Hindlimb muscle (tissue), 1 donor: ENCODE measurements around the gene MBNL2. TPM values are rescaled to one million over a fixed set of nuclear protein-coding genes. Genes with fewer than 3 reads are reported as not detected.
"Not testable (repeated sequence)": the region's sequence is repeated elsewhere in the genome, so short reads cannot be mapped to it uniquely, and the experiment has no call there.

Experiments
- DNase-seq: peaks from one replicate; pipeline ENCODE4 v3.0.0-alpha.2; 2013
- polyA plus RNA-seq: library from polyadenylated mRNA; unstranded; fragments of 120-200 nt; gene quantifications from one replicate; pipeline ENCODE4 v1.2.1, GENCODE V29; 2013; ENCODE audit not compliant: insufficient read length

The MBNL2 gene
- polyA plus RNA-seq, 1 donor = 26.7 TPM

DNA sequence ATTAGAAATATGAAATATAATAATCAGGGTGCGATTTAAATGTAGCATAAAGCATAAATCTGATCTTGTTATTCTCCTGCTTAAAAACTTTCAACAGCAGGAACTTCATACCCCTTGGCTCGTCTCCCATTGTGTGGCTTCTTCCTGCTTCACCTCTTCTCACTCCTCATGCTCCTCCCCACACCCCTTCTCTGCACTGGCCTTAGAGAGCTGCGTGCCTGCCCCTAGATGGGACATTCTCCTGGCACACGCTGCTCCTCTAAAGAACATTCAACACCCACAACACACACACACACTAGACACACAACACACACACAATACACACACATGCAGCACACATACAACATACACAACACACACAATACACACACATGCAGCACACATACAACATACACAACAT lies 107.2 kb downstream of the MBNL2 start:
- DNase-seq = no peak

DNA sequence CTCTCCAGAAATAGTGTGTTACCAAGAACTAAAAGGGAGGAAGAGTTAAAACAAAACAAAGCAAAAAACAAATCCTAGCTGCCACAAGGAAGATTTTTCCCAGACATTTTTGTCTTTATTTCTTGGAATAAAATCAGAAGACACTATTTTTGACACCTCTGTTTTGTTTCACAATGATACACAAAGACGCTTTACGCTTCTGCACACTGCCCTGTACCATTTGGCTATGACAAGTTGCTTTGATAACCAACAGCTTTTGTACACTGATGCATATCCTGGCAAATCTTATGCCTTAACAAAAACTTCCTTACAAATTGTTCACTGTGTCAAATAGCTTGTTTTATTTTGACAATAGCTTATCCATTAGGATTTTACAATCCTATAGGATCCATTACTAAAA lies 108.3 kb downstream of the MBNL2 start:
- DNase-seq = no peak

DNA sequence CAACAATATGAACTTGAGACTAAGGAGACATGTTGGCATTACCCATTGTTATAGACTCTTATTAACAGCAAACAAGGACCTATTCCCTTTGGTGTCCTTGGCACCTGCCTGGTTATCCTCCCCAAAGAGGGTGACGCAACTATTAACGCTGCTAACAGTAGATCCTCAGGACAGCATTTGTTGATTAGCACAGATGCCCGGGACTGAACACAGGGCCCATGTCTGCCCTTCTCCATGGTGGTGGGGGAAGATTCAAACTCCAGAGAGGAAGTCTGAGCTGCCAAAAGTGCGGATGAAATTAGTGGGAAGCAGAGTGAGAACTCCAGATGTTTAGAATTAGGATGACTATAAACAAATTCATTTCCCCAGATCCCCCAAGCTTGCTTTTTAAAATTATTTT lies 110.6 kb downstream of the MBNL2 start:
- DNase-seq = no peak

DNA sequence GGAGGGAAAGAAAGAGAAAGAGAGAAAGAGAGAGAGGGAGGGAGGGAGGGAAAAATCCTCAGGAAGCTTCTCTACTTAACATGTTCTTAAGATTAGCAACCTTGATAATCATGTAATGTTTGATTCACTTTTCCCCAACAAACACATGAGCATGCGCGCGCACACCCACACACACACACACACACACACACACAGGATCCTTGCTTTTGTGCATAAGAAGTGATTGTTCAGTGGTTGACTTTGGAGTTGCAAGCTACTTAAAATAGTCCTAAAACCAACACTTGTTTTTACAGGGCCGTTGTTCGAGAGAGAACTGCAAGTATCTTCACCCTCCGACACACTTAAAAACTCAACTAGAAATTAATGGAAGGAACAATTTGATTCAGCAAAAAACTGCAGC lies 111.8 kb downstream of the MBNL2 start:
- no peak for DNase-seq

DNA sequence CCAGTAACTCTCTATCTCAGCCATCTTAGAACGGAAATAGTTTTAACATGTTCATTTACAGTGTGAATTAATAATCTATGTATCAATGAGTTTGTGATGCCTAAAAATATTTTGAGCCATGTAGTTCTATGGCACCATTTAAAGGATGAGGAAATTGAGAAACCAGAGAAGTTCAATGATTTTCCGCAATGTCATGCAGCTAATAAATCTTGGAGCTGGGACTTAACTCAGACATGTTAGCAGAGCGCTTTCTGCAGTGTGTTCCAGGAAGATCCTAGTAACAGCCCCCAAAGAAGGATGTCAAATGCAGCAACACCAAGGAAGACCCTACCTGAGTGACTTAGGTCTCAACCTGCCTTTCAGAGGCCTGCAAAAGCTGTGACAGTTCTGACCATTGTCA lies 112.6 kb downstream of the MBNL2 start:
- DNase-seq = no peak

DNA sequence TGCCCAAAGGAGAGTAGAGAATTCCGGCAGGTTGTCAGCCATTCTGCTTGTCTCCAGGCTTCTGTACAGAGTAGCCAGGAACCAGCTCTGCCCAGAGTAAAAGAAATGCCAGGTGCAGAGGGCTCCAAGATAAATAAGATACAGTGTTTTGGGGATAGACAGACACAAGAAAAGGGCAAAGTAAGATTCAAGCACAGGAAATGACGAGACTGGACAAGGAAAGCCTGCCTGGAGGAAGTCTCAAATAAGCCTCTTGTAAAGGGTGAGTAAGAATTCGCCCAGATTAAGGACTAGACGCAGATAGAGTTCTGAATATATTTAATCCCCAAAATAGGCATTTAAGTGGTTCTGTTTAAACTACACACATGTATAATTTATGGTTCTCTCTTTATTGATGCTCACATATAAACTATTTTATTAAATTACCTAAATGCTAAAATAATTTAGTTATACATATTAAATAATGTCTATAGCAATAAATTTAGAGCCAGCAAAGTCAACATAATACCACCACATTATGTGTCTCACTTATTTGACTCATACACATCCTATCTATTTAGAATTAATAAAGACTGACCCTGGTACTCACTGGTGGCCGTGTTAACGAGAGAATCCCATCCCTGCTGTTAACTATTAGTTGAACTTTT lies 113.5 kb downstream of the MBNL2 start:
- no peak for DNase-seq

DNA sequence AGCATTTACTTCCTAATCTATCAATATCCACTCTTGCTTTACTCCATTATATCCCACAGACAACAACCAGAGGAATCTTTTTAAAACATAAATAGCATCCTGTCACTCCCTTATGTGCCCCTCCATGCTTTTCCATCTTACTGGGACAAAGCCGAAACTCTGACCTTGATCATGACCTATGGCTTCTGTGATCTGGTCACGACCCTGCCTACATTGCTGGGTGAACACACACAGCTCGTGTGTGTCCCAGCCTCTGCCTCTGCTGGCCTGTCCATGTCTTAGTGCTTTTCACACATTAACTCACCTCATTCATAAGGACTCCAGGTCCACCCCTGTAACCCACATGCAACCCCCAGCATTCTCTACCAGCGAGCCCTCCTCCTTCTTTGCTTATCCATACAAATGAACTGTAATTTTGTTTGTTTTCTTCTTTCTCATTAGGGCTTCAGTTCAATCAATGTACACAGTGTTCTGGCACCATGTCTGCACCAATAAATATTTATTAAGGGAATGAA lies 115.9 kb downstream of the MBNL2 start:
- no peak for DNase-seq

DNA sequence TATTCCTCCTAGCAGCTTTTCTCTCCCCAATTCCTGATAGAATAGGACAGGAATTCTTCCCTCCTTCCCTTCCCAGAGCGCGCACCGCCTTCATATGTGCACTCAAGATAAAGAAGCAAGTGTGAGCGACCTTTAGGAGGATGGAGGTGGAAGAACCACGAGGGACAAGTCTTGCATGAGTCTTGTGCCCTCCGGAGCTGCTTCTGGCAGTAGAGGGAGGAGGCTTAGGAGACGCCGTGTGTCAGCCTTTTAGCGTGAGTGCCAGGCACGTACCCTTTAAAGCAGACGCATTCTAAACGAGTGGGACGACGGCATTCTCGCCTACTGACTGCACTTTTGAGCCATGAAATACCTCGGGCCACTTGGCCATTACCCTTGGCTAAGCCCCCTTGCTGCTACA lies 116.4 kb downstream of the MBNL2 start:
- no peak for DNase-seq

DNA sequence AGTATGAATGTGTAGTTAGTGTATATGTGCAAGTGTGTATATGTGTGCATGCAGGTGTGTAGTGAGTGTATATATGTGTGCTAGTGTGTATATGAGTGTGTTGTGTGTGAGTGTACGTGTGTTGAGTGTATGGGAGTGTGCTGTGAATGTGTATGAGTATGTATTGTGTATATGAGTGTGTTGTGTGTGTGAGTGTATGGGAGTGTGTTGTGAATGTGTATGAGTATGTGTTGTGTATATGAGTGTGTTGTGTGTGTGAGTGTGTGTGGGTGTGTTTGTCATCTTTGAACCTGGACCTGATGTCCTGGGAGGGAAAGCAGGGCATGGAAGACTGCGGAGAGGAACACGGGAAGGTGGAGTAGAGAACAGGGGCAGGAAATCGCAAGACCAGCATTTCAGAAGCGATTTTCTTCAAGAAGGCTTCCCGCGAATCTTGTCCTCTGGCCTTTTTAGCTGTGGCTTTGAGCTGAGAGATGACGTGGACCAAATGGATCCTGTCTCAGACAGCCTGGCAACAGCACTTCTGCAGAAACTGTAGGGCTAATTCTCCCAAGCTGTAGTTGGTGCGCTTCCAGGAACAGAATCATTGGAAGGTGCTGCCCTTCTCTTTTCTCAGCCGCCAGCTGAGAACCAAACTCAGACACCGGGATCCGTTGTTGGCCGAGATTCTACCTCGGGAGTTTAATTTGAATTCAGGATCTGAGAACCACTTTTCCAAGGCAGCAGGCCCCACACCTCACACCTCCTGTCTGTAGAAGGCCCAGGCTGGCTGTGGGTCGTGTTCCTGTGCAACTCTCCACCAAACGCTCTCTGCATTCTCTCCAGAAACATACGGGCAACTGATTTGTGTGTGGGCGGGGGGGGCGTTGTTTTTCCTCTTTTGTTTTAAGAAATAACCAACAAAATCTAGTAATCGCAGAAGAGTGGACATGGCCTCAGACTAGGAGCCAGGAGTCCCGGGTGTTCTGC lies 117.2 kb downstream of the MBNL2 start:
- peak; percentile 60 for DNase-seq

DNA sequence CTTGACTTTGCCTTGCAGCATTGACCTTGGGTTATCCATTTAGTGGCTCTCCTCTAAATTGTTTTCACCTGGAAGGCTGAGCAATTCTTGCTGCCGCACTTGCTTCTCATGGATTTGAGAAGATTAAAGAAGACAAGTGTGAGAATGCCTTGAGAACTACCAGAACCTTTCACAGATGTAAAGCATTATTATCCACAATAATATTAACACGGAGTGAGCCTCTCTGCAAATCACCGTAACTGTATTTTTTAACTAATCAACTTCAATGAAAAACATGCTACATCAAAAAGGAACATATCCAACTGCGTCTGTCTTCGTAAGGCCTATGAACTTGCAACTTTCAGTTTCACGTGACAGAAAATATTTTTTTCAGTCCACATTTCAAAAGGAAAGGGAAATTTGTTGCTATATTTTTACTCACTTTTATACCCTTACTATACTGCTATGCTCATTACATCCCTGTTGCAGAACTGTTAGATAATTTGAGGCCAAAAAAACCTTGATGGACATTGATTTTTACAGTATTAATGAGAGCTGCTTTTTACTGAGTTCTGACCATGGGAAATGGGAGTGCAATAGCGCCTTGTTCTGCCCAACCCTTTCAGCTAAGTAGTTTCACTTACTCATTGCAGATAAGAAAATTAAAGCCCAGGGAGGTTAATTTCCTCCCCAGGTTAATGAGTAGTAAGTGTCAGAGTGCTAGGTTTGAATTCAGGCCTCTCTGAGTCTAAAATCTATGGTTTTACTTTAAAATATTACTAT lies 118.0 kb downstream of the MBNL2 start:
- no peak for DNase-seq

DNA sequence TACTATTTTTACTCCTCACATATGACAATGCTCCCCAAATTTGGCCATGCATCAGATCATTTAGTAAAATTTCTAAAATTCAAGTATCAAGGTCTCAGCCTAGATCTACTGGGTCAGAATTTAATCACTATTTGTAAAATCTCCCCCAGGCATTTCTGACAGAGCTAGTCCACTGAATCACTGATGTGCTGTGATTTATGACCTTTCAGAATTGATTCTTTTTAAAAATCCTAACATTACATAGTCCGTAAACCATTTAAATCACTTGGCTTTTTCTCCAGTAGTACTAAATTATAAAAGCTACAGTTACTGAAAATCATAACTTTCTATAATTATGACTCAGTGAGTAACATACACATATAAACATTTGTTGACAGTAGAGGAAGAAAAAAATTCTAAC lies 119.0 kb downstream of the MBNL2 start:
- DNase-seq = no peak

DNA sequence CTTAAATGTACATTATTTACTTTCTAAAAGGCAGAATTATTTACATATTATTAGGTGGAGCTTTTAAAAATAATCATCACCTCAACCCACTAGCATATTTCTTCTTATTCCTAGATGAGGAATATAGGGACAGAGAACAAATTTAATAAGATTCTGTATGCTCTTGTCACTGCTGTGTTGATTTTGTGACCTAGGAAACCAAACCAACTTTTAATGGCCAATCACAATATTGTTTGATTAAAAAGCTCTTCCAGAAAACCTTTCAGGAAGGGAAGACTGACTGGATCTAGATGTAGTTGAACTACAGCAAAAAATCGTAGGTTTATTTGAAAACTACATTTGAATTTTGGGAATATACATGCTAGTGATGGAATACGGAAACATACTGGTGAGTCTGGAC lies 120.0 kb downstream of the MBNL2 start:
- no peak for DNase-seq

DNA sequence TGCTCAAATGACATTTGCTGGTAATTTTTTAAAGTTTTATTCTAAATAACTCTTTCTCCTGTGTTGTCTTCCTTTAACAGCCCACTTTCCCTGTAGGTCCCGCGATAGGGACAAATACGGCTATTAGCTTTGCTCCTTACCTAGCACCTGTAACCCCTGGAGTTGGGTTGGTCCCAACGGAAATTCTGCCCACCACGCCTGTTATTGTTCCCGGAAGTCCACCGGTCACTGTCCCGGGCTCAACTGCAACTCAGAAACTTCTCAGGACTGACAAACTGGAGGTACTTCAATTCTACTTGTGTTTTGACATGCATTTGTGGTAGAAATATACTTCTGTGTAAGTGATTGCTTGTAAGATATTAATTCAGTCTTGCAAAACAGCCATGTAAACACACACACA lies 120.8 kb downstream of the MBNL2 start:
- no peak for DNase-seq

DNA sequence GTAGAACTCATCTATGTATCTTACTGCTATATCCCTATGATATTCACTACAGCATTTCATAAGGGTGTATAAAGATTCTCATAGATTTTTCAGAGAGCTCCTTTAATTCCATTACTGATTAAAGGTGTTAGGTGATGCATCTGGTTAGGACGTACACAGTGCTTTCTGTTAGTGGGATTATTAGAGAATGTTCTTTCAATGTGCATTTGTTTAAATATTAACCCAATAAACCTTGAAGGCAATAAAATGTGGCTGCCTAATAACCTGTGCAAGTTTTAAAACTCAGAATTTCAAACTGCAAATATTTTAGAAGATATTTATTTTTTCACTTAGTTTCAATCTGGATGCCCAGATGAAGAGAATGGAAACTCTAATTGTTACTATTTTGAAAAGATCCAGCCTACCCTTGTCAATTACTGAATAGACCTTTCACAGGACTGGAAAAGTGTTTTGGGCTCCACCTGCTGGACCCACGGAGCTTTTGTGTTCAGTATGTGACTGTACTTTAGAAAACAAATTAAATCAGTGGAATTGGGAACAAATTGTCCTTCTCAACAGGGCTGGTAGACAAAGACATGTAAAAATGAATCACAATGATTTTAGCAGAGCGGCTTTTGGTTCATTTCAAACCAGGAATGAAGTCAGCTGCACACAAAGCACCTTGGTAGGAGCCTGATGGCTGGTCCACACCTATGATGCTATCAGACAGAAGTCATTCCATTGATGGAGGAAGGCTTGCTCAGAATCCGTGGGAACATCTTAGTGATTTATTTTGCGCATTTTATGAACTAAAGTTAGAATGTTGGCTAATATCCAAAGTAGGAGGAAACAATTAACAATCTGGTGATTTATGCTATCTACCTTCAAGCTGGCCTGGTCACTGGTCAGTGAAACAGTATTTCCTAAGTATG lies 122.4 kb downstream of the MBNL2 start:
- DNase-seq = peak; percentile 44

DNA sequence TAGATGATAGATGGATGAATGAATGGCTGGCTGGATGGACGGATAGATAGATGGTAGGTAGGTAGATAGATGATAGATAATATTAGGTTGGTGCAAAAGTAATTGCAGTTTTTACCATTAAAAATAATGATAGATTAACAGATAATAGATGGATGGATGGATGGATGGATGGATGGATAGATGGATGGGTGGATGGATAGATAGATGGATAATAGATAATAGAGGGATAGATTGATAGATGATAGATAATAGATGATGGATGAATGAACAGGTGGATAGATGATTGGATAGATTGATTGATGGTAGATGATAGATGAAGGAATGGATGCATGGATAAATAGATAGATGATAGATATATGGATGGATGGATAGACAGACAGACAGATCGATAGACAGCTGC lies 124.0 kb downstream of the MBNL2 start:
- DNase-seq = no peak

DNA sequence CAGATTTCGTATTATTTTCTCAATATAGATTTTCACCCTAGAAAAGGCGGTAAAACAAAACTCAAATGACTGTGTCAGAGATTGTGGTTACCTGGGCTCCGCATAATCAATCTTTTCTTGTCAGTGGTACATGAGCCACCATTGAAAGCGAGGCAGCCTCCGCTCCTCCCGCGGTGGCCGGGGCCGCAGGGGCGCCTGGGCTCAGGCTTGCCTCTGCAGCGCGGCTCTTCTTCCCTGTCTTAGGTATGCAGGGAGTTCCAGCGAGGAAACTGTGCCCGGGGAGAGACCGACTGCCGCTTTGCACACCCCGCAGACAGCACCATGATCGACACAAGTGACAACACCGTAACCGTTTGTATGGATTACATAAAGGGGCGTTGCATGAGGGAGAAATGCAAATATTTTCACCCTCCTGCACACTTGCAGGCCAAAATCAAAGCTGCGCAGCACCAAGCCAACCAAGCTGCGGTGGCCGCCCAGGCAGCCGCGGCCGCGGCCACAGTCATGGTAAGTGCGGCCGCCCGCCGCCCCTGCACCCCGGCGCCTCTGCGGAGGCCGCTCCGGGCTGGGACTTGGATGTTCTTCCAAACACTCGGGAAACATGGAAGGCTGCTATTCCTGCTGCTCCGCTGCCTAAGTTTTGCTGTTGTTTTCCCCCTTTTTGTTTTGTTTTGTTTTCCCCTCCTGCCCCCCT lies 124.6 kb downstream of the MBNL2 start:
- DNase-seq = no peak

DNA sequence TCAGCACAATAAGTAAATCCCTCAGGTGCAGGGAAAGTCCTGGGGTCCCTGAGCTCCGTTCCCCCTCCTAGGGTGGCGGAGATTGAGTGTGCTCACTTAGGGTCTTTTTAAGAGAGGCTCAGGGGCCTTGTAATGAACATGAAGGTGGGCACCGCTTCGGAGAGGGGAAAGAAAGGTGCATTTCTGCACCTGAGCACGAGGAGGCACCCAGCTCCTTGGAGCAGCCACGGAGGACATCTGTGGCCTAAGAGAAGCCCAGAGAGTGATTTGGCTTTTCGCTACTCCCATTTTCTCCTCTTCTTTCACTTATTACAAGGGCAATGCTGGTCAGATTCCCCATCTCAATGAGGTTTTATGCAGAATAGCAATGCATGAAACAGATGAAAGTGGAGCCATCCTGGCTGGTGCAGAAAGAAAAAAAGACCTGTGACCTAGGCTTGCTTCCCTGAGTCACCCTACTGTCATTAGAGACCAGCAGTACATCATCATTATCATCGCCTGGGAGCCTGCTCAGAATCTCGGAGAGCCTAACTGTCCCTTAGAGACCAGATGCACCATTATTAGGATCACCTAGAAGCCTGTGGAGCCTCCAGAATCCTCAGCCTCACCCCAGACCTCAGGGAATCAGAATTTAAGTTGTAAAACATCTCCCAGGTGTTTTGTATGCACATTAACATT lies 125.3 kb downstream of the MBNL2 start:
- no peak for DNase-seq

DNA sequence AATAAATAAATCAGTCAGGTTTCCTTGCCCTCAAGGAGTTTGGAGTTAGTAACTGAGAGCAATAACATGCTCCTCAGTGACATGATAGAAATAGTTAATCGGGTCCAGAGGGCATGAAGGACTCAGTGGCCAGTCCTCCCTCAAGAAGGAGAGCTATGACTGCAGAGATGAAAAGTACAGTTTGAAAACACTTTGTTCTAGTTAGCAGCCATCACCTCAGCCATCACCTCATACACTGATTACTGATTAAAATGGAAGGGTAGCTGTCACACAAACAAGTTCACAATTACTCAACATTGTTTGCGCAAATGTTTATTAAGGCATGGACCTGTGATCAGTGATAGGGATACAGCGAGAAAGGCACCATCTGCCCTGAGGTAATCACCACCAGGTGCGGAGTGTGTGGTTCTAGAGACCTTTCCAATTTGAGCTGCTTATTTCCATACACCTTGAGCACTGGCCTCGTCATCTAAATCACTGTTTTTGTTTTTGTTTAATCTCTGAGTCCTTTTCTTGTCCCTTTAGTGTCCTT lies 126.5 kb downstream of the MBNL2 start:
- DNase-seq = no peak

DNA sequence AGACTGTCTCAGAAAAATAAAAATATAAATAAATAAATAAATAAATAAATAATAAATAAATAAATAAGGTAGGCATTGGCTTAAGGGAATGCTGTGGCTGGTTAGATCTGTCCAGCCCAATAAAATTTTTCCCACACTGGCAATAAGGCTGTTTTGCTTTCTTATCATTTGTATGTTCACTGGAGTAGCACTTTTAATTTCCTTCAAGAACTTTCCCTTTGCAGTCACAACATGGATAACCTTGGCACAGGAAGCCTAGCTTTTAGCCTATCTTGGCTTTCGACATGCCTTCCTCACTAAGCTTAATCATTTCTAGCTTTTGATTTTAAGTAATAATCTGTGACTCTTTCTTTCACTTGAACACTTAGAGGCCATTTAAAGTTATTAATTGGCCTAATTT lies 129.9 kb downstream of the MBNL2 start:
- DNase-seq = not testable (repeated sequence)

DNA sequence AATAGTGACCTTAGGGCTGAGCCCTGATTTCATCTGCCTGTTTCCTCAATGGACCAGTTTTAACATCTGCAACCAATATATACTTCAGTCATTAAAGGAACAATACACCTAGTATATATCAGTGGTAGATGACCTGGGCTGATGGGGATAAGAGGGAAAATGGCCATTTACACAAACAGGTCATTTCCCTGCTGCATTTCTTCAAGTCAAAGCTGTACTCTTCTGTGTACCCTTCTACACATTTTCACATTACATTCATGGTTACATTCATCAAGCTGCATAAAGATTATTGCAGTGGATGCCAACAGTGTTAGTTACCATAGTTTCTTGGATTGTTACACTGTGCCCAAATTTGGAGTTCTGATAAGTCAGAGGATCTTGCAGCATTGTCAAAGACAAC lies 130.7 kb downstream of the MBNL2 start:
- DNase-seq = no peak
